Activated T-helper 17 cell treated with anti-CD3 and anti-CD28 coated beads, Interleukin-2, amount 50 U/mL, for 72 hours (primary cell): ENCODE measurements around the gene HELZ. TPM values are rescaled to one million over a fixed set of nuclear protein-coding genes. Genes with fewer than 3 reads are reported as not detected.

Experiments used
- ATAC-seq: fragments of 150-1000 bp; cut with Tn5 transposase; replicated peaks from 2 replicates; pipeline ENCODE4 v1.10.0; 2021; ENCODE audit warnings: mild to moderate bottlenecking, moderate library complexity
- H3K27ac Mint-ChIP-seq: one replicate; pipeline ENCODE4 v1.8.0; 2022; ENCODE audit warnings: mixed read lengths
- H3K27me3 Mint-ChIP-seq: one replicate; pipeline ENCODE4 v1.8.0; 2022; ENCODE audit warnings: mixed read lengths
- H3K36me3 Mint-ChIP-seq: one replicate; pipeline ENCODE4 v1.8.0; 2022; ENCODE audit warnings: low read depth, mild to moderate bottlenecking, mixed read lengths
- H3K4me1 Mint-ChIP-seq: one replicate; pipeline ENCODE4 v1.8.0; 2022; ENCODE audit warnings: mixed read lengths
- H3K4me3 Mint-ChIP-seq: one replicate; pipeline ENCODE4 v1.8.0; 2022; ENCODE audit warnings: mild to moderate bottlenecking, mixed read lengths
- H3K9me3 Mint-ChIP-seq: one replicate; pipeline ENCODE4 v1.8.0; 2022; ENCODE audit warnings: mixed read lengths
- total RNA-seq, 2 donors: library from RNA; stranded (reverse); gene quantifications; one replicate each; pipeline ENCODE4 v1.2.3, GENCODE V29; 2022

Gene HELZ
- total RNA-seq, 2 donors from 2014 or later: 81.9 to 117 TPM

DNA sequence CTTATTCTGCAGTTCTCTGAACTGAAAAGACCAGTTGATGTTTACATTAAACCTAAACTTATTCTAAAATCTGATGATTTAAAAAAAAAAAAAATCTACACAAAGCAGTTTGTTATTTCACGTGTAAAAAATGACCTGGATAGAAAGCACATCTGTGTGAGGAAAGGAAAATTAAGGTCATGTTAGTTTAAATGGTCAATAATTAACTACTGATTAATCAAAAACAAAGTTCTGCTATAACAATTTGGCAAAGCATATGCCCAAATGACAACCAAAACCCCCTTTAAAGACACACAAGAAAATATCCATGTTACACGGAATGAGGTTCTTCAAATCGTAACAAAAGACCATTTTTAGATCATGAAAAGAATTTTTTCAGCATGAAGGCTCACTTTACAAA, 170.2 kb downstream of the HELZ start:
- H3K4me3 Mint-ChIP-seq: no peak overlapping the region
- H3K27ac Mint-ChIP-seq: no peak overlapping the region
- peaks cover 73% of the 10 kb centered on the region for H3K36me3 Mint-ChIP-seq
- H3K27me3 Mint-ChIP-seq: no peaks in the 10 kb centered on the region
- no peaks in the 10 kb centered on the region for H3K4me1 Mint-ChIP-seq
- no peaks in the 10 kb centered on the region for H3K9me3 Mint-ChIP-seq
- no peak for ATAC-seq

GRCh38 chr17:67072885-67073284, 172.1 kb downstream of the HELZ start:
- H3K4me3 Mint-ChIP-seq: no peak overlapping the region
- no peak for ATAC-seq
- peaks cover 54% of the 10 kb centered on the region for H3K36me3 Mint-ChIP-seq
- H3K27ac Mint-ChIP-seq: no peak overlapping the region
- H3K27me3 Mint-ChIP-seq: no peaks in the 10 kb centered on the region
- no peaks in the 10 kb centered on the region for H3K4me1 Mint-ChIP-seq
- no peaks in the 10 kb centered on the region for H3K9me3 Mint-ChIP-seq

GRCh38 chr17:67071595-67071994, 173.4 kb downstream of the HELZ start:
- no peaks in the 10 kb centered on the region for H3K4me1 Mint-ChIP-seq
- ATAC-seq: no peak
- no peak overlapping the region for H3K4me3 Mint-ChIP-seq
- H3K36me3 Mint-ChIP-seq: peaks cover 44% of the 10 kb centered on the region
- no peaks in the 10 kb centered on the region for H3K9me3 Mint-ChIP-seq
- H3K27me3 Mint-ChIP-seq: no peaks in the 10 kb centered on the region
- peak overlapping the region; percentile 23 for H3K27ac Mint-ChIP-seq

- H3K4me1 Mint-ChIP-seq: no peaks in the 10 kb centered on the region
These were observed 175.3 kb downstream of the HELZ start for GRCh38 chr17:67069603-67070136.

GRCh38 chr17:67068999-67069398, 176.0 kb downstream of the HELZ start:
- no peaks in the 10 kb centered on the region for H3K27me3 Mint-ChIP-seq
- no peaks in the 10 kb centered on the region for H3K4me1 Mint-ChIP-seq
- H3K4me3 Mint-ChIP-seq: no peak overlapping the region
- no peak overlapping the region for H3K27ac Mint-ChIP-seq
- H3K9me3 Mint-ChIP-seq: no peaks in the 10 kb centered on the region
- ATAC-seq: no peak
- peaks cover 19% of the 10 kb centered on the region for H3K36me3 Mint-ChIP-seq

More at GRCh38 chr17:67069603-67070136, 175.3 kb downstream of the HELZ start:
- Mint-ChIP-seq H3K27ac (no peak overlapping the region), H3K36me3 (peaks cover 26% of the 10 kb centered on the region), H3K27me3 (no peaks in the 10 kb centered on the region), H3K4me3 (no peak overlapping the region), H3K9me3 (no peaks in the 10 kb centered on the region)
- no peak for ATAC-seq

GRCh38 chr17:67067571-67068482, 177.2 kb downstream of the HELZ start:
- Mint-ChIP-seq H3K4me3 (no peak overlapping the region), H3K4me1 (no peaks in the 10 kb centered on the region), H3K27me3 (no peaks in the 10 kb centered on the region), H3K27ac (no peak overlapping the region), H3K36me3 (peaks cover 8% of the 10 kb centered on the region), H3K9me3 (no peaks in the 10 kb centered on the region)
- ATAC-seq: no peak

DNA sequence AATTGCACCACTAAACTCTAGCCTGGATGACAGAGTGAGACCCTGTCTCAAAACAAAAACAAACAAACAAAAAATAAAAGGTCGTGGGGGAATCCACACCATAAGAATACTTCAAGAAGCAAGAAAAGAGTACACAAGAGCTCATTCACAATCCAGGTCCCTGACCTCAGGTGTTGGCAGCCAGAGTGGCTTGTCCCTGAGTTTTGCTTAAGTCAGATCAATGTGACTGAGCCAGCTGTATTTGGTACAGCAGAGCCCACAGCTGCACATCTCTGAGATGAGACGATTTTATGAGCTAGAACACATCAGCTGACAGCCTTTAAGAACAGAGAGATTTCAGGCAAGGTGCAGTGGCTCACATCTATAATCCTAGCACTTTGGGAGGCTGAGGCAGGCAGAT, 178.3 kb downstream of the HELZ start:
- Mint-ChIP-seq H3K27ac (no peak overlapping the region), H3K9me3 (no peaks in the 10 kb centered on the region), H3K36me3 (no peaks in the 10 kb centered on the region), H3K4me1 (no peaks in the 10 kb centered on the region), H3K4me3 (no peak overlapping the region), H3K27me3 (no peaks in the 10 kb centered on the region)
- no peak for ATAC-seq

- Mint-ChIP-seq H3K4me3 (no peak overlapping the region), H3K27me3 (no peaks in the 10 kb centered on the region), H3K27ac (no peak overlapping the region), H3K36me3 (no peaks in the 10 kb centered on the region), H3K9me3 (no peaks in the 10 kb centered on the region), H3K4me1 (no peaks in the 10 kb centered on the region)
- ATAC-seq: no peak
These were observed 181.9 kb downstream of the HELZ start for GRCh38 chr17:67063141-67063540.

DNA sequence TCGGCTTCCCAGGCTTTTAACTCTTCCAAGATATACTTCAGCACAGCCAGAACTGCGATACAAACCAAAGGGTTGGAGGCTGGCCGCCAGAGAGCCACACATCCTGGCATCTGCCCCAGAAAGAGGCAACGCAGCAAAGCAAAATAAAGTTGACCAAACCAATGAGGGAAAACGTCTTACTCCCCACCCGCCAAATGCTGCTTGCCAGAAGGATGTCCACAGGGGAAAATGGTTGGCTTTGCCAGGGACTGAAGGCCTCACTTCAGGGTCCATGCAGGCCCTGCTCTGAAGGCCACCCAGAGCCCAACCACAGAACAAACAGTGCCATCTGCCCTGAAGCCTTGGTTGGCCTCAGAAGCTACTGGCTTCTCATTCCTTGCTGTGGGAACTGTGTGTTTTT, 185.6 kb downstream of the HELZ start:
- H3K4me3 Mint-ChIP-seq: no peak overlapping the region
- no peaks in the 10 kb centered on the region for H3K9me3 Mint-ChIP-seq
- H3K27me3 Mint-ChIP-seq: no peaks in the 10 kb centered on the region
- H3K27ac Mint-ChIP-seq: no peak overlapping the region
- no peak for ATAC-seq
- H3K36me3 Mint-ChIP-seq: no peaks in the 10 kb centered on the region
- no peaks in the 10 kb centered on the region for H3K4me1 Mint-ChIP-seq

- no peak for ATAC-seq
- no peaks in the 10 kb centered on the region for H3K27me3 Mint-ChIP-seq
- no peak overlapping the region for H3K27ac Mint-ChIP-seq
These were observed 187.0 kb downstream of the HELZ start for GRCh38 chr17:67058036-67058435.

GRCh38 chr17:67056746-67057490, 188.1 kb downstream of the HELZ start:
- Mint-ChIP-seq H3K36me3 (no peaks in the 10 kb centered on the region), H3K9me3 (no peaks in the 10 kb centered on the region), H3K4me3 (no peak overlapping the region), H3K27ac (no peak overlapping the region), H3K27me3 (no peaks in the 10 kb centered on the region), H3K4me1 (no peaks in the 10 kb centered on the region)
- no peak for ATAC-seq

More at GRCh38 chr17:67058036-67058435, 187.0 kb downstream of the HELZ start:
- H3K4me3 Mint-ChIP-seq: no peak overlapping the region
- no peaks in the 10 kb centered on the region for H3K36me3 Mint-ChIP-seq
- H3K9me3 Mint-ChIP-seq: no peaks in the 10 kb centered on the region
- no peaks in the 10 kb centered on the region for H3K4me1 Mint-ChIP-seq

DNA sequence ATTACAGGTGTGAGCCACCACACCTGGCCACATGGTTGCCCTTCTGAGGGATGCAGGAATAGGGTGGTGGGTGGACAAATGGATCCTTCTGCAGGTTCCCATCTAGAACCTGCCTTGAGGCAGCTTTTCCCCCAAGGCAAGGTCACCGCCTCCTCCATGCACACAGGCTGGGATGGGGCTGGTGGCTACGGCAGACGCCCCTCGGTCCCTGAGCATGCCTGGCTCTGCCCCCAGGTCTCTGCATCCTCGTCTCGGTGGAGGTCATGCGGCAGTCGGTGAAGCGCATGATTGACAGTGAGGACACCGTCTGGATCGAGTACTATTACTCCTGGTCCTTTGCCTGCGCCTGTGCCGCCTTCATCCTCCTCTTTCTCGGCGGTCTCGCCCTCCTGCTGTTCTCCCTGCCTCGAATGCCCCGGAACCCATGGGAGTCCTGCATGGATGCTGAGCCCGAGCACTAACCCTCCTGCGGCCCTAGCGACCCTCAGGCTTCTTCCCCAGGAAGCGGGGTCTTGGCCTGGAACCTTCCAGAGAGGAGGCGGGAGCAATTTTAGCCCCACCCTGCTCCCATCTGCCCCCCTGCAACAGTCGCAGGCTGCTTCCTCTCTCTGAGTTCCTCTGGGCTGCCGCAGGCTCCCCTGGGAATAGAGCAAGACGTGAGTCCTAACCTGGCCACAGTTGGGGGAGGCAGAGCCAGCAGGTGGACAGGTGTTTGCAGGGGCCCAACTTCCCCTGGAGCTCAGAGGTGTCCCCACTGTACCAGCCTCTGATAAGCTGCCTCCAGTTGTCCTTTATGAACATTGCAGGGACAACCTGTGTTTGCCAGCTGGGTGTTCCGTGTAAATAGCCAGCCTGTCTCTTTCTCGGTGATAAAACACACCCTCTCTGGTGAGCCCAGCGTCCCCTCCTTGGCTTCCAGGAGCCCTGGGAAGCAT, 188.9 kb downstream of the HELZ start:
- no peak overlapping the region for H3K27ac Mint-ChIP-seq
- H3K36me3 Mint-ChIP-seq: no peaks in the 10 kb centered on the region
- H3K4me3 Mint-ChIP-seq: no peak overlapping the region
- no peaks in the 10 kb centered on the region for H3K9me3 Mint-ChIP-seq
- ATAC-seq: no peak
- H3K27me3 Mint-ChIP-seq: no peaks in the 10 kb centered on the region
- no peaks in the 10 kb centered on the region for H3K4me1 Mint-ChIP-seq

- Mint-ChIP-seq H3K27ac (no peak overlapping the region), H3K9me3 (no peaks in the 10 kb centered on the region), H3K4me1 (no peaks in the 10 kb centered on the region), H3K36me3 (no peaks in the 10 kb centered on the region), H3K4me3 (no peak overlapping the region), H3K27me3 (no peaks in the 10 kb centered on the region)
- no peak for ATAC-seq
These were observed 190.0 kb downstream of the HELZ start for GRCh38 chr17:67055041-67055443.

DNA sequence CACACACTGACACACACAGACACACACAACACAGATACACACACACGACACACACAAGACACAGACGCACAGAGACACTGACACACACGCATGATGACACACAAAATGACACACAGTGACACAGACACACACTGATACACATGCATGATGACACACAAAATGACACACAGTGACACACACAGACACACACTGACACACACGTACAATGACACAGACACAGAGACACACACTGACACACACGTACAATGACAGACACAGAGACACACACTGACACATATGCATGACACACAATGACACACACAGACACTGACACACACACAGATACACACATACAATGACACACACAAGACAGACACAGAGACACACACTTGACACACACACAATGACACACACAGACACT, 190.4 kb downstream of the HELZ start:
- no peaks in the 10 kb centered on the region for H3K27me3 Mint-ChIP-seq
- no peaks in the 10 kb centered on the region for H3K36me3 Mint-ChIP-seq
- H3K4me1 Mint-ChIP-seq: no peaks in the 10 kb centered on the region
- no peak overlapping the region for H3K4me3 Mint-ChIP-seq
- H3K9me3 Mint-ChIP-seq: peaks cover under 1% of the 10 kb centered on the region
- H3K27ac Mint-ChIP-seq: no peak overlapping the region
- ATAC-seq: no peak
